HUES6 (cell line): Measurements from ENCODE around the gene ACTR2.
"Not testable (repeated sequence)": the region's sequence is repeated elsewhere in the genome, so short reads cannot be mapped to it uniquely, and the experiment has no call there.

Experiments
- H3K27ac ChIP-seq: 2 replicates; pipeline ENCODE4 v1.7.0; 2013; ENCODE audit warnings: low read depth, mild to moderate bottlenecking, low read length, inconsistent platforms
- H3K27me3 ChIP-seq: 2 replicates; pipeline ENCODE4 v1.6.1; 2013; ENCODE audit warnings: low read length; ENCODE audit not compliant: control insufficient read depth, insufficient read depth
- H3K36me3 ChIP-seq: 2 replicates; pipeline ENCODE4 v1.6.1; 2013; ENCODE audit warnings: low read length; ENCODE audit not compliant: control insufficient read depth, insufficient read depth
- H3K4me1 ChIP-seq: 2 replicates; pipeline ENCODE4 v1.6.1; 2013; ENCODE audit warnings: low read length; ENCODE audit not compliant: control insufficient read depth, insufficient read depth
- H3K4me3 ChIP-seq: 2 replicates; pipeline ENCODE4 v1.5.1; 2013; ENCODE audit warnings: low read depth, low read length
- H3K9ac ChIP-seq: one replicate; pipeline ENCODE4 v1.6.1; 2013; ENCODE audit warnings: mild to moderate bottlenecking, low read length
- H3K9me3 ChIP-seq: 2 replicates; pipeline ENCODE4 v1.6.1; 2013; ENCODE audit warnings: low read depth, low read length; ENCODE audit not compliant: control insufficient read depth, insufficient read depth

Gene ACTR2

GRCh38 chr2:65313126-65313953, 85.7 kb downstream of the ACTR2 start:
- Histone ChIP-seq H3K9ac (no peak overlapping the region), H3K27ac (no peak overlapping the region), H3K4me1 (no peaks in the 10 kb centered on the region), H3K36me3 (peaks cover 52% of the 10 kb centered on the region), H3K27me3 (no peaks in the 10 kb centered on the region), H3K4me3 (no peak overlapping the region), H3K9me3 (no peaks in the 10 kb centered on the region)

DNA sequence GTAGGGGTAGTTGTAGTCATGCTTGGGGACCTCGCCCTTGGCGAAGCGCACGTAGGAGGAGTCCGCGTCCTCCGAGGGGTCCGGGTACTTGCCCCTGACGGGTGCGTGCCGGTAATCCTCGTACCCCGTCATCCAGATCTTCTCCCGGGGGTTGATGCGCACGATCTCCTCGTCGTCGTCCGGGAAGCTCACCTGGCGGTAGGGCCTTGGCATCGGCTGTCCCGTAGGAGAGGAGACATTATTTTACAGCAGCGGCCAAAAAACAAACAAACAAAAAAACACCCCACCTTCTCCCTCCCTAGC, 86.3 kb downstream of the ACTR2 start:
- no peaks in the 10 kb centered on the region for H3K9me3 ChIP-seq
- peaks cover 52% of the 10 kb centered on the region for H3K36me3 ChIP-seq
- no peak overlapping the region for H3K4me3 ChIP-seq
- H3K4me1 ChIP-seq = no peaks in the 10 kb centered on the region
- no peak overlapping the region for H3K9ac ChIP-seq
- no peak overlapping the region for H3K27ac ChIP-seq
- H3K27me3 ChIP-seq = no peaks in the 10 kb centered on the region

DNA sequence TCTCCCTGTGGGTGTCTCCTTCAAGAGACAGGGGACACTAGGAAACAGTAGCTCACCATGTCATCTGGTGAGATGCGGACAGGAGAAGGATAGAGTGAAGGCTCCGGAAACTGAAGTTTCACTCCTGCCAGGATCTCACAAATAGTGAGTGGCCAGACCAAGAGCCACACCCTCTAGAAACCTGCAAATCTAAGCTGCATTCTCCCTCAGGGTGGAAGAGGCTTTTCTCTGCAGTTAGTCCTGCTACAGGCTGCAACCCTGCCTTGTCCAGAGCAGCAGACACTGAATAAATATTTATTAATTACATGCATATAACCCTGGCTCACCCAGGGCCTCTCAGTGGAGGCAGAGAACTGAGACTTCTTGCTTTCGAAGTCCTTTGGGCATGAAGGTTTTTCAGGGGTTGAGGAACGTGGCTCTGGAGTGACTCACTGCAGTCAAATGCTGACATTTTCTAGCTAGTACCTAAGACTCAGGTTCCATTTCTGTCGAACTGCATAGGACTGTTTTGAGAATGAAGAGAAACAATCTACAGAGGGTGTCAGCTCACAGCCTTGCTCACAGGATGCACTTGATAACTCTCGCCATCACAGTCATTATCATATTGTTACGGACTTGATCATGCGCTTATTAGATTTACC, 87.3 kb downstream of the ACTR2 start:
- Histone ChIP-seq H3K4me1 (no peaks in the 10 kb centered on the region), H3K36me3 (peaks cover 52% of the 10 kb centered on the region), H3K27me3 (no peaks in the 10 kb centered on the region), H3K9me3 (no peaks in the 10 kb centered on the region), H3K4me3 (no peak overlapping the region), H3K9ac (no peak overlapping the region), H3K27ac (no peak overlapping the region)

- no peaks in the 10 kb centered on the region for H3K9me3 ChIP-seq
- H3K4me3 ChIP-seq = no peak overlapping the region
- H3K27ac ChIP-seq = no peak overlapping the region
- no peak overlapping the region for H3K9ac ChIP-seq
- H3K4me1 ChIP-seq = no peaks in the 10 kb centered on the region
- peaks cover 52% of the 10 kb centered on the region for H3K36me3 ChIP-seq
- no peaks in the 10 kb centered on the region for H3K27me3 ChIP-seq
Measured at GRCh38 chr2:65316072-65316471, 88.4 kb downstream of the ACTR2 start.

DNA sequence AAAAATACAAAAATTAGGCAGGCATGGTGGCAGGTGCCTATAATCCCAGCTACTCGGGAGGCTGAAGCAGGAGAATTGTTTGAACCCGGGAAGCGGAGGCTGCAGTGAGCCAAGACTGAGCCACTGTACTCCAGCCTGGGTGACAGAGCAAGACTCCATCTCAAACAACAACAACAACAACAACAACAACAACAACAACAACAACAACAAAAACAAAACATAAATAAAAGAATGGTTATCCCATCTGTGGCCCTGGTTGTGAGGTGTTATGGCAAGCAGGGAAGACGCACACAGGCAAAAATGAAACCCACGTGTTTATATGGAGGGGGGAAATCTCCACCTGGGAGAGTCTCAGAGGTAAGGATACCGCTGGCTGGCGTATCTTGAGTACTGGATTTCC, 89.7 kb downstream of the ACTR2 start:
- not testable (repeated sequence) for H3K9me3 ChIP-seq, H3K27ac ChIP-seq, H3K27me3 ChIP-seq, H3K4me1 ChIP-seq, H3K9ac ChIP-seq, H3K4me3 ChIP-seq
- peaks cover 41% of the 10 kb centered on the region for H3K36me3 ChIP-seq

DNA sequence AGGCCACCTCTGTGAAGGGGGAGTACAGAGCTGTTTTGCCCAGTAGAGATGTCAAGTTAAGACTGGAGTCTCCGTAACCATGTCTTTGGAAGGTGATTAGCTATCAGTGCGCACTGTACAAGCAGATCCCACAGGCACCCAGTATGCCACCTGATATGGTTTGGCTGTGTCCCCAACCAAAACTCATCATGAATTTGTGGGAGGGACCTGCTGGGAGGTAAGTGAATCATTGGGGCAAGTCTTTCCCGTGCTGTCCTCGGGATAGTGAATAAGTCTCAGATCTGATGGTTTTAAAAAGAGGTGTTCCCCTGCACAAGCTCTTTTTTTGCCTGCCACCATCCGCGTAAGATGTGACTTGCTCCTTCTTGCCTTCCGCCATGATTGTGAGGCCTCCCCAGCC, 90.2 kb downstream of the ACTR2 start:
- Histone ChIP-seq H3K4me1 (no peaks in the 10 kb centered on the region), H3K9me3 (no peaks in the 10 kb centered on the region), H3K36me3 (peaks cover 36% of the 10 kb centered on the region), H3K27me3 (no peaks in the 10 kb centered on the region), H3K9ac (no peak overlapping the region), H3K27ac (no peak overlapping the region), H3K4me3 (no peak overlapping the region)

DNA sequence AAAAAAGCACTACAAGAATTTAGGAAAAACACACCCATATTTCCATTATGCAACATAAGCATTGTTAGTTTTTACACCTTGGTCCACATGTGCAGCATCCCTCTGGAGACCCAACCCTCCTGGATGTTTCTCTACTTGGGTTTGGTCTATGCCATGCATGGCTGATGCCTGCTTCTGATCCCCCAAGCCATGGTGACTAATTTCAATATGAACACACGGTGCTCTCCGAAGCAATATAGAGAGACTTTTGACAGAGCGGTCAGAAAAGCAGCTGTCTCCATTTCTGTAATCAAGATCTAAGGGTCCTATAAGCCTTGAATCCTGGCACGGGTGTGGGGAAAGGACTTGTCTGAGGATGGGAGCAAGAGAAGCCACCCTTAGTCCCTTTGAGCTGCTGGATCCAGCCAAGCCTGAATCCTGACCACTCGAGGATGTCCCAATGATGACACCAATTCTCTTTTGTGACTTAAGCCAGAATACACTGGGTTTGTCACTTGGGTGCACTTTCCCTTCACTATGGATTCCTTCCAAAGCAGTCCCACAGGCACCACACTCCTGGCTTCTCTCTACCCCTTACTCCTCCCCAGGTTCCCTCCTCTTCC, 91.5 kb downstream of the ACTR2 start:
- Histone ChIP-seq H3K27ac (no peak overlapping the region), H3K27me3 (no peaks in the 10 kb centered on the region), H3K9ac (no peak overlapping the region), H3K4me3 (no peak overlapping the region), H3K9me3 (no peaks in the 10 kb centered on the region), H3K4me1 (no peaks in the 10 kb centered on the region), H3K36me3 (peaks cover 23% of the 10 kb centered on the region)

- no peaks in the 10 kb centered on the region for H3K9me3 ChIP-seq
- no peak overlapping the region for H3K9ac ChIP-seq
- H3K27ac ChIP-seq = no peak overlapping the region
- H3K4me1 ChIP-seq = no peaks in the 10 kb centered on the region
- no peak overlapping the region for H3K4me3 ChIP-seq
- H3K27me3 ChIP-seq = no peaks in the 10 kb centered on the region
- H3K36me3 ChIP-seq = peaks cover 18% of the 10 kb centered on the region
Measured at GRCh38 chr2:65319674-65320041, 92.0 kb downstream of the ACTR2 start.

- H3K9me3 ChIP-seq = no peaks in the 10 kb centered on the region
- no peak overlapping the region for H3K9ac ChIP-seq
- H3K36me3 ChIP-seq = peaks cover 18% of the 10 kb centered on the region
- no peak overlapping the region for H3K27ac ChIP-seq
- H3K27me3 ChIP-seq = no peaks in the 10 kb centered on the region
- no peak overlapping the region for H3K4me3 ChIP-seq
- H3K4me1 ChIP-seq = no peaks in the 10 kb centered on the region
Measured at GRCh38 chr2:65320042-65320725, 92.6 kb downstream of the ACTR2 start.
